Mesenchymal stem cell (in vitro differentiated cells and primary cell): ENCODE results near the gene RPL15.

ENCODE experiments used
- DNase-seq: peaks from one replicate; pipeline ENCODE4 v3.0.0-alpha.2; 2013
- H2AFZ ChIP-seq: one replicate; pipeline ENCODE4 v1.6.1; 2013; ENCODE audit warnings: low read depth, mild to moderate bottlenecking, control low read depth, inconsistent platforms, low read length, moderate library complexity
- H2AK5ac ChIP-seq: 2 replicates; pipeline ENCODE4 v1.6.1; 2013; ENCODE audit warnings: low read length, moderate library complexity, mild to moderate bottlenecking, inconsistent platforms; ENCODE audit not compliant: severe bottlenecking
- H2BK120ac ChIP-seq: one replicate; pipeline ENCODE4 v1.6.1; 2013; ENCODE audit warnings: low read depth, mild to moderate bottlenecking, inconsistent platforms, low read length, moderate library complexity
- H2BK12ac ChIP-seq, 2 experiments: one replicate each; pipeline ENCODE4 v1.6.1; 2013; ENCODE audit warnings: inconsistent platforms in 2 of 2, low read length in 2 of 2, mild to moderate bottlenecking in 2 of 2, moderate library complexity in 2 of 2, control low read depth in 1 of 2
- H2BK15ac ChIP-seq: one replicate; pipeline ENCODE4 v1.6.1; 2013; ENCODE audit warnings: mild to moderate bottlenecking, low read depth, inconsistent platforms; ENCODE audit not compliant: poor library complexity, severe bottlenecking
- H2BK5ac ChIP-seq: 2 replicates; pipeline ENCODE4 v1.6.1; 2013; ENCODE audit warnings: low read depth, mild to moderate bottlenecking, low read length, control low read depth, inconsistent platforms; ENCODE audit not compliant: poor library complexity, severe bottlenecking
- H3K14ac ChIP-seq, 2 experiments: one replicate each; pipeline ENCODE4 v1.6.1; 2013; ENCODE audit warnings: inconsistent platforms in 2 of 2, low read length in 2 of 2, control low read depth in 1 of 2, mild to moderate bottlenecking in 1 of 2, moderate library complexity in 1 of 2
- H3K18ac ChIP-seq, 2 experiments: one replicate each; pipeline ENCODE4 v1.6.1; 2013; ENCODE audit warnings: inconsistent platforms in 2 of 2, low read length in 2 of 2, control low read depth in 1 of 2, low read depth in 1 of 2, mild to moderate bottlenecking in 1 of 2
- H3K23ac ChIP-seq, 2 experiments: one replicate each; pipeline ENCODE4 v1.6.1; 2013; ENCODE audit warnings: inconsistent platforms in 2 of 2, low read length in 2 of 2, mild to moderate bottlenecking in 2 of 2, moderate library complexity in 2 of 2, control low read depth in 1 of 2
- H3K27ac ChIP-seq: 2 replicates; pipeline ENCODE4 v1.5.1; 2013; ENCODE audit warnings: mild to moderate bottlenecking, moderate library complexity, low read length, control low read depth, inconsistent platforms; ENCODE audit not compliant: poor library complexity, severe bottlenecking
- H3K27me3 ChIP-seq, 2 experiments: 2 replicates each; pipeline versions ENCODE4 v1.6.1 to v1.7.0; 2013; ENCODE audit warnings: low read length in 2 of 2, mild to moderate bottlenecking in 2 of 2, moderate library complexity in 2 of 2, control low read depth in 1 of 2, inconsistent platforms in 1 of 2; ENCODE audit not compliant: control insufficient read depth in 1 of 2, insufficient read depth in 1 of 2
- H3K36me3 ChIP-seq, 2 experiments: 2 replicates each; pipeline versions ENCODE4 v1.6.1 to v1.7.0; 2013; ENCODE audit warnings: low read length in 2 of 2, control low read depth in 1 of 2, inconsistent platforms in 1 of 2, low read depth in 1 of 2, mild to moderate bottlenecking in 1 of 2; ENCODE audit not compliant: insufficient read depth in 2 of 2, control insufficient read depth in 1 of 2
- H3K4ac ChIP-seq, 2 experiments: one replicate each; pipeline ENCODE4 v1.6.1; 2013; ENCODE audit warnings: inconsistent platforms in 2 of 2, low read length in 2 of 2, mild to moderate bottlenecking in 2 of 2, moderate library complexity in 2 of 2, control low read depth in 1 of 2, low read depth in 1 of 2
- H3K4me1 ChIP-seq: 2 replicates; pipeline ENCODE4 v1.6.1; 2013; ENCODE audit warnings: low read depth, low read length, control low read depth; ENCODE audit not compliant: control insufficient read depth, insufficient read depth
- H3K4me2 ChIP-seq: 2 replicates; pipeline ENCODE4 v1.6.1; 2013; ENCODE audit warnings: low read length, mild to moderate bottlenecking, inconsistent platforms; ENCODE audit not compliant: poor library complexity, severe bottlenecking
- H3K4me3 ChIP-seq, 2 experiments: 2 replicates each; pipeline versions ENCODE4 v1.5.1 to v1.7.0; 2013; ENCODE audit warnings: low read length in 2 of 2, mild to moderate bottlenecking in 2 of 2, control low read depth in 1 of 2, low read depth in 1 of 2; ENCODE audit not compliant: insufficient read depth in 1 of 2
- H3K79me1 ChIP-seq: replicated peaks from 2 replicates; pipeline ENCODE4 v1.6.1; 2013; ENCODE audit warnings: mild to moderate bottlenecking, control low read depth, low read length, inconsistent platforms; ENCODE audit not compliant: poor library complexity, severe bottlenecking
- H3K9ac ChIP-seq: 2 replicates; pipeline ENCODE4 v1.7.0; 2013; ENCODE audit warnings: mild to moderate bottlenecking, low read length, moderate library complexity
- H3K9me3 ChIP-seq: 2 replicates; pipeline ENCODE4 v1.7.0; 2013; ENCODE audit warnings: mild to moderate bottlenecking, low read length; ENCODE audit not compliant: control insufficient read depth
- H4K8ac ChIP-seq: one replicate; pipeline ENCODE4 v1.6.1; 2013; ENCODE audit warnings: inconsistent platforms, mild to moderate bottlenecking, low read length, moderate library complexity
- H4K91ac ChIP-seq: one replicate; pipeline ENCODE4 v1.6.1; 2013; ENCODE audit warnings: mild to moderate bottlenecking, low read length, inconsistent platforms
- WGBS: methylation state at CpG from one replicate; pipeline ENCODE4 v1.1.7; 2013; ENCODE audit warnings: mixed read lengths; 5-methylcytosine and 5-hydroxymethylcytosine counted together

RPL15 gene

GRCh38 chr3:23889386-23889785 lies 27.5 kb upstream of the RPL15 start:
- Histone ChIP-seq H3K23ac (no peak overlapping the region), H3K27me3 (no peaks in the 10 kb centered on the region), H3K9ac (peak overlapping the region; percentile 17), H2BK5ac (no peak overlapping the region), H2AFZ (no peak overlapping the region), H3K79me1 (peaks cover 30% of the 10 kb centered on the region), H4K91ac (no peak overlapping the region), H3K14ac (no peak overlapping the region), H2BK12ac (no peak overlapping the region), H3K36me3 (peaks cover 3 to 69% of the 10 kb centered on the region in 2 experiments), H2BK15ac (no peak overlapping the region), H3K18ac (no peak overlapping the region), H3K4me1 (no peaks in the 10 kb centered on the region), H2BK120ac (no peak overlapping the region), H3K4me3 (no peak overlapping the region), H3K4ac (no peak overlapping the region), H3K4me2 (no peak overlapping the region), H3K9me3 (no peaks in the 10 kb centered on the region), H4K8ac (no peak overlapping the region), H3K27ac (no peak overlapping the region), H2AK5ac (no peak overlapping the region)
- WGBS: 100% methylated on average over 2 of the region's 2 CpGs
- no peak for DNase-seq

GRCh38 chr3:23889950-23890349 lies 27.0 kb upstream of the RPL15 start:
- H3K4me2 ChIP-seq: no peak overlapping the region
- no peak overlapping the region for H3K23ac ChIP-seq
- no peak overlapping the region for H3K18ac ChIP-seq
- H3K4me1 ChIP-seq: no peaks in the 10 kb centered on the region
- H2AFZ ChIP-seq: no peak overlapping the region
- H3K9ac ChIP-seq: no peak overlapping the region
- no peak overlapping the region for H2BK5ac ChIP-seq
- H2BK12ac ChIP-seq: no peak overlapping the region
- no peak for DNase-seq
- no peak overlapping the region for H3K4me3 ChIP-seq
- H3K4ac ChIP-seq: no peak overlapping the region
- no peak overlapping the region for H3K14ac ChIP-seq
- H3K27ac ChIP-seq: no peak overlapping the region
- no peak overlapping the region for H4K8ac ChIP-seq
- no peaks in the 10 kb centered on the region for H3K9me3 ChIP-seq
- H2AK5ac ChIP-seq: no peak overlapping the region
- no peak overlapping the region for H4K91ac ChIP-seq
- H3K79me1 ChIP-seq: peaks cover 28% of the 10 kb centered on the region
- peaks cover 4 to 74% of the 10 kb centered on the region in 2 experiments for H3K36me3 ChIP-seq
- WGBS: 91% methylated on average over 3 of the region's 5 CpGs
- no peaks in the 10 kb centered on the region for H3K27me3 ChIP-seq
- H2BK120ac ChIP-seq: no peak overlapping the region
- H2BK15ac ChIP-seq: no peak overlapping the region

- Histone ChIP-seq H2BK120ac (no peak overlapping the region), H3K79me1 (peaks cover 23% of the 10 kb centered on the region), H3K9ac (no peak overlapping the region), H3K9me3 (peaks cover 4% of the 10 kb centered on the region), H3K36me3 (peaks cover 12 to 84% of the 10 kb centered on the region in 2 experiments), H2BK15ac (no peak overlapping the region), H3K4me3 (no peak overlapping the region), H4K91ac (no peak overlapping the region), H3K4ac (no peak overlapping the region), H4K8ac (no peak overlapping the region), H3K23ac (no peak overlapping the region), H3K27ac (no peak overlapping the region), H2AFZ (no peak overlapping the region), H3K4me1 (no peaks in the 10 kb centered on the region), H3K14ac (no peak overlapping the region), H2BK12ac (no peak overlapping the region), H2BK5ac (no peak overlapping the region), H3K27me3 (no peaks in the 10 kb centered on the region), H3K18ac (no peak overlapping the region), H2AK5ac (no peak overlapping the region), H3K4me2 (no peak overlapping the region)
- 88% methylated on average over 8 of the region's 8 CpGs for WGBS
- DNase-seq: no peak
Observed at GRCh38 chr3:23894254-23895061, 22.5 kb upstream of the RPL15 start.

- Histone ChIP-seq H2AK5ac (no peak overlapping the region), H3K23ac (no peak overlapping the region)
- 95% methylated on average over 4 of the region's 4 CpGs for WGBS
Observed at GRCh38 chr3:23895181-23895580, 21.8 kb upstream of the RPL15 start.

More at GRCh38 chr3:23895181-23895580, 21.8 kb upstream of the RPL15 start:
- Histone ChIP-seq H2BK5ac (no peak overlapping the region), H3K27ac (no peak overlapping the region), H3K4me2 (no peak overlapping the region), H4K91ac (no peak overlapping the region), H3K79me1 (peaks cover 21% of the 10 kb centered on the region), H4K8ac (no peak overlapping the region), H2AFZ (no peak overlapping the region), H3K4me3 (no peak overlapping the region), H3K4me1 (no peaks in the 10 kb centered on the region), H3K4ac (no peak overlapping the region), H3K9ac (no peak overlapping the region), H3K27me3 (no peaks in the 10 kb centered on the region), H3K9me3 (peaks cover 4% of the 10 kb centered on the region), H2BK120ac (no peak overlapping the region), H2BK15ac (no peak overlapping the region), H3K36me3 (peaks cover 15 to 86% of the 10 kb centered on the region in 2 experiments), H3K14ac (no peak overlapping the region), H3K18ac (no peak overlapping the region), H2BK12ac (no peak overlapping the region)
- no peak for DNase-seq
